RPMI8226 (cell line): ENCODE measurements around the gene STXBP6.
"Not testable (repeated sequence)": the region's sequence is repeated elsewhere in the genome, so short reads cannot be mapped to it uniquely, and the experiment has no call there.

Source experiments
- DNase-seq: peaks from one replicate; pipeline ENCODE4 v3.0.0-alpha.2; 2015

Gene STXBP6

DNA sequence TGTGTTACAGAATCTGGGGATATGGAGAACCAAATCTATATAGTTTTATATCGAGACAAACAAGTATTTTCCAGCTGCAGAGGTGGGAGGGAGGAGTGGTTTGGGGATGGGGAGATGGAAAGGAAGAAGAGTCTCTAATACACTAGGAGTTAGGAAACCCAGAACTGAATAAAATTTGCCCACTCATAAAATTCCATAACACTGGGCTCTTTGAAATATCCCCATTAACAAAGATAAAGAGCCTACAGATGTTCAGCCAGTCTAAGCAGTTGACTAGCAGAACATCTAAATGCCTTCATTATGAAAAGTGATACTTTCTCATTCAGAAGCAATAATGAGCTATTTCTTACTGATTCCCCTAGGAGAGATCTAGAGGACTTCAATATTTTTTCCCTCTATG, 264.2 kb downstream of the STXBP6 start:
- DNase-seq, result no peak

DNA sequence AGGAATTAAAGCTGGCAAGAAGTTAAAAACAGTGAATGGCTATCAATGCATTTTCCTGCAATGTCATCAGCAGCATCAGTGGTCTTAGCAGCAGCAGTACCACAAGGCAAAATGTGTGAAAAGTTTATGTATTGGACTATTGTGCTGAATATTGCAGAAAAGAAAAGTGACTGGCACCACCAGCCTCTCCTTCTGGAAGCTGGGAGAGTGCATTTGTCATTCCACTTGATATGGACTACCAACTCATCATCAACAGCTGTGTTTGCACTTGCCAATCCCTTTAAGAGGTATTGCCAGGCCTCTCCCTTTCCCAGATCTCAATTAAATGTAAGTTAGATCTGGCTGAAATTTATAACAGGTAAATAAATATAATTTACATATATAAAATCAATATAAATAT, 265.0 kb downstream of the STXBP6 start:
- DNase-seq, result no peak

DNA sequence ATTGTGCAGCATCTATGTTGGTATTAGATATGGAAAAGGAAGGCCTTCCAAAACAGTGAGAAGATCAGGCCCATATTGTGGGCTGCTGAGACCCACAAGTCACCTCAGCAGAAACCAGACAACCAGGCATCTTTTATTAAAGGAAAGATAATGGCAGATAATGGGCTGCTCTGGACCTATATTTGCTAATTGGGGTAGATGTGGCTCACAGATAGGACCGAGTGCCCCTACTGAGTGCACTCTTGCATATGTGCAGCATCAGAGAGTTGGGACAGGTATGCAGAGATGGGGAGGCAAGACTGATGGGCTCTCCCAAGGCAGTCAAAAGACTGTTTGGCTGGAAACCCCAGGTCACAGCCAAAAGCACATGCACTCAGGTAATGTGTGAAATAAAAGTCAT, 266.2 kb downstream of the STXBP6 start:
- no peak for DNase-seq

DNA sequence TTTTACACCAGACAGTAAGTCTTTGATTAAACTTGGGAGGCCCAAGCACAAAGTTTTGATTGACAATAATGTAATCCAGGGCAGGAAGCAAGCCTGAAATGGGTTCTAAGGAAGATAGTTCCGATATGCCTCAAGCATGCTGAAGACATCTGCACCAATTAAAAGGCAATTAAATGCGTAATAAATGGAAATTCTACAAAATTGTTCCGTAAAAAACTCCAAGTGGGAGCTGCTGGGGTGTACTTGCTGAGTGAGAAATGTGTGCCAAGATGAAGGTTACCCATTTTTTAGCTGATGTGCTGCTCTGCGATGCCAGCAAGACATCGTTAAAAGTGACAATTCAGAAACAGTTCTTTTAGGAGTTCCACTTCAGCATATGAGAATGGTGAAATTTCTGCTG, 269.7 kb downstream of the STXBP6 start:
- DNase-seq, result no peak

DNA sequence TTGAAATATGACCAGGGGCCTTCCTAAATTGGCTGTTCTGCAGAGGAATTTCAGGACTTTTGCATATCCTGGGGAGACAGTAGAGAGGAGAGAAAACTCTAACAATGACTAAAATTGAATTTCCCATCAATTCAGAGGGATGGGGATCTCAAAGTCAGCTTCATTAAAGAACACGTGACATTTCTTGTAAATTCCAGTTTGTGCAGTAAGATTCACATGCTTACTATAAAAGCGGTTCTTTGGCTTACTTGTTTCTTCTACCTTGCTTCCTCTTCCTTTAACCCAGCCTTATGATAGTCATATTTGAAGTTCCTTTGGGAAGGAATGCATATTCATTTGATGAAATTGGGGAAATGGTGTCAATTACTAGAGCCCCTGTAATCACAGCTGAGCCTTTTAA, 272.3 kb downstream of the STXBP6 start:
- no peak for DNase-seq

DNA sequence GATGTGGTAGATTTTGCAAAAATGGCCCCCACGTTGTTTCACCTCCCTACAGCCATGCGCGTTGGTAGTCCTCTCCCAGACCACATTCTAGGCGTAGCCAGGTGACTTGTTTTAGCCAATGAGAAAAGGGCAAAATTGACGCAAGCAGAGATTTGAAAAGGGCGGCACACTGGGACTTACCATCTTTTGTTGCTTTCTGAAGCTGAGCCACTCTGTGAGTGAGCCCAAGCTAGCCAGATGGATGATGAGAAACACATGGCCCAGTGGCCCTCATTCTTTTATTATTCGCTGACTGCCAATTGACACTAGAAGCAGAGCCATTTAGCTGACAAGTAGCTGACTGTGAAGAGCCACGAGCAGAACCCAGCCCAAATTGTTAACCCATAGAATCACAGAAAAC, 274.0 kb downstream of the STXBP6 start:
- DNase-seq, result no peak

DNA sequence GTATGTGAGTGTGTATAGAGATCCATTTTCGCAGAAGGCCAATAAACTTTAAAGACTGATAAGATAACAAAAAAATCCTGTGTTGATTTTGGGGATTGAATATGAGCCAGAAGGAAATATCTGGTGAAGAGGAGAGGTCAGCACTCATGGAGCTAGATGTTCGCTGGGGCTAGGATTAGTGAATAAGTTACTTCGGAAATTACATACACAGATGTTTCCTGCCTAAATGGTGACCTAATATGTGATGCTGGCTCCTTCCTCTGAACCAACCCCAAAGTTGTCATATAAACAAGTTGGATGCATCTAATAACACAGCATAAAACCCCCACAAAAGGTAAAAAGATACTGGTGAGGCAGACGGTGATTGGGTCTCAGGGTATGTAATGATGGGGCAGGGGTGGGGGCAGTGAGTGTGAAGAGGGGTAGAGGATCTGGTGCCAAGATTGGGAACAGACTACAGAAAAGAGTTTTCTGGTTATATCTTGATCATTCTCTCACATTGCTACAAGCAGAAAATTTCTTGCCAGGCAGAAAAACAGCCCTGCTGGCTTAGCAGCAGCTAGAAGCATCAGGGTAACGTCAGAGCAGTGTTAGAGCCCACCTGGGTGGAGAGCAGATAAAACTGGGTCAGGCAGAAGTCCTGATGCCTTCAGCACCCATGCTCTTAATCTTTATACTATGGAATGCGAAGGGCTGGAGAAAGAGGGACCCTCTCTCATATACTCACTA, 275.6 kb downstream of the STXBP6 start:
- no peak for DNase-seq

DNA sequence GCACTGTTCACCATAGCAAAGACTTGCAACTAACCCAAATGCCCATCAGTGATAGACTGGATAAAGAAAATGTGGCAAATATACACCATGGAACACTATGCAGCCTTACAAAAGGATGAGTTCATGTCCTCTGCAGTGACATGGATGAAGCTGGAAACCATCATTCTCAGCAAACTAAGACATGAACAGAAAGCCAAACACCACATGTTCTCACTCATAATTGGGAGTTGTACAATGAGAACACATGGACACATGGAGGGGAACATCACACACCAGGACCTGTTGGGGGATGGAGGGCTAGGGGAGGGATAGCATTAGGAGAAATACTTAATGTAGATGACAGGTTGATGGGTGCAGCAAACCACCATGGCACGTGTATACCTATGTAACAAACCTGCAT, 276.4 kb downstream of the STXBP6 start:
- DNase-seq, result not testable (repeated sequence)

DNA sequence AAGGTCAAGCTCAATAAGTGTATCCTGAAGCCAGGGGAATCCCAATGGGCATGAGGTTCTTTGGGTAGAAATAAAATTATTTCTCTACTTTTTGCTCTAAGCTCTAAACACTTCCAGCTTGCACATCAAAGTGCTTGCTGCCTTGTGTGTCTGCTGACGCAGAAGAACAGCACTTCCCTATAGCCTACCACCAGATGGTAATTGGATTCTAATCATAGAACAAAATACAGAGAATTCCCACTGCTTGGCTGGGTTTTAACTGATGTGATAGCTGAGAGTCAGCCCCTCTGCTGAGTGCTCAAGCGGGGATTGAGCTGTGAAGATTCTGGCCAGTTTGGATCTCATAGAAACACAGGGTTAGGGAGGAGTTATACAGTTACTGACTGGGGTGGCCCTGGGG, 283.5 kb downstream of the STXBP6 start:
- DNase-seq, result no peak

DNA sequence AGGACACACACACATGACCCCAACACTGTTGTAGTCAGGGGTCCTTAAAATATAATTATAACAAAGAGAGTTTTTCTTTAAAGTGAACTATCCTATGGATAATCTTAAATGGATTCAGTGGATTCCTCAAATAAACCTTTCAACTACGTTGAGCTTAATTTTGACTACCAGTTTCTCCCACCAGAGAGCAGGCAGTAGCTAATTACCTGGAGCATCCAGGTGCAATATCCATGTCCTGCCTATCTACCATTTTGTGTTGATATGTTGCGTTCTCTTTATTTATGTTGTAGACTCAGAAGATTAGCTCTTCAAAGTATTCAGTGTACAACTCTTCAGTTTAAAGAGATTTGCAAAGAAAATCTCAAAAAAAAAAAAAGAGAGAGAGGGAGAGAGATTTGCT, 288.8 kb downstream of the STXBP6 start:
- DNase-seq, result no peak
